GM10847 (cell line): ENCODE measurements around the gene MIA.

ENCODE experiments used
- POLR2A ChIP-seq: IDR thresholded peaks from 2 replicates; pipeline ENCODE4 v1.6.1; 2011; ENCODE audit not compliant: insufficient read length; ENCODE audit errors: extremely low read depth

Gene MIA

DNA sequence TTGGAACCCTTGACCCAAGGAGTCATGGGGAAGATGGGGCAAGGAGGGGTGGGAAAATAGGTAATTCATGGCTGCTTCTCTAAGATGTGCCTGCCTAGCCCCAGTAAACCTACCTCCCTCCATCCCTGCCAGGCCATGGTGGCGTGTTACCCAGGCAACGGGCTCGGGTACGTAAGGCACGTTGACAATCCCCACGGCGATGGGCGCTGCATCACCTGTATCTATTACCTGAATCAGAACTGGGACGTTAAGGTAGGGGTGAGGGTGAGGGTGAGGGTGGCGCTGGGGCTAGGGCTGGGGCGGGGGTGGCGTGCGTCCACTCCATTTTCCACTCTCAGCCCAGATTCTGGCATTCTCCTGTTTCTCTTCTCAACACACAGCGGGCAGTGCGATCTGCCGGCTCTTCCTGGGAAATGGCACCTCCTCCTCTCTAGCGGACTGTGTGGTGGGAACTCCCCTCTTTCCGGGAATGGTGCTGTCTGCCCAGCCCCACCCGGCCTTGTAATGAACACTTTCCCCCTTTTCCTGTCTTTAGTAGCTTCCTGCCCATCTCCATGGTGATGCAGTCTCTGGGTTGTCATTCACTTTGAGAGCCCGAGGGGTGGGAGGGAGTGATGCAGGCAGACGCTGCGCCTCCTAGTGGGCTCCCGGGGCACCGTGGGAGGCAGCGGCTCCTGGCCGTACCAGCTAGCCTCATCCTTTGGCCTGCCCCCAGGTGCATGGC lies 31.3 kb downstream of the MIA start:
- TF ChIP-seq POLR2A, result no peak

DNA sequence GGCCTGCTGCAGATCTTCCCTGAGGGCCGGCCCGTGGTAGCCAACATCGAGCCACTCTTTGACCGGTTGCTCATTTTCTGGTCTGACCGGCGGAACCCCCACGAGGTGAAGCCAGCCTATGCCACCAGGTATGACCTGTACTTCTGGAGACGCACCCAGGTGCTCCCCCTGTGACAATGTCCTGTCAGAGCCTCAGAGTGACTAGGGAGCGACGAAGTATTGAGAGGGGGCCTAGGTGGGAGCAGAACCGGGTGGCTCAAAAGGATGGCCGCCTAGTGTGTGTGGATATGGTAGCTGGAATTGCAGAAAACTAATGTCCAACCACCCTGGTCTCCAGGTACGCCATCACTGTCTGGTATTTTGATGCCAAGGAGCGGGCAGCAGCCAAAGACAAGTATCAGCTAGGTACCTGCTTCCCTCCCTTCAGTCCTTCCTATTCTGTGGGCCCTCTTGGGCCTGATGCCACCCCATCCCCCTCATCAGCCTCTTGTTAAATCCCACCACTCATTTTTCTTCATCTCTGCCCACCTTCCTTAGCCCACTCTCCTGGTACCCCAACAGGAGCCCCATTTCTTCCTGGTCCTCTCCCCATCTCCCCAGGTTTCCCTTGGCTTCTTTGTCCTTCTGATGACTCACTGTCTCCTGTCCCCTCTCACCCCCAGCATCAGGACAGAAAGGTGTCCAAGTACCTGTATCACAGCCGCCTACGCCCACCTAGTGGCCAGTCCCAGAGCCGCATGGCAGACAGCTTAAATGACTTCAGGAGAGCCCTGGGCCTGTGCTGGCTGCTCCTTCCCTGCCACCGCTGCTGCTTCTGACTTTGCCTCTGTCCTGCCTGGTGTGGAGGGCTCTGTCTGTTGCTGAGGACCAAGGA lies 32.1 kb downstream of the MIA start:
- TF ChIP-seq POLR2A, result no peak

DNA sequence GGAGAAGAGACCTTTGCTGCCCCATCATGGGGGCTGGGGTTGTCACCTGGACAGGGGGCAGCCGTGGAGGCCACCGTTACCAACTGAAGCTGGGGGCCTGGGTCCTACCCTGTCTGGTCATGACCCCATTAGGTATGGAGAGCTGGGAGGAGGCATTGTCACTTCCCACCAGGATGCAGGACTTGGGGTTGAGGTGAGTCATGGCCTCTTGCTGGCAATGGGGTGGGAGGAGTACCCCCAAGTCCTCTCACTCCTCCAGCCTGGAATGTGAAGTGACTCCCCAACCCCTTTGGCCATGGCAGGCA lies 32.7 kb downstream of the MIA start:
- no peak for TF ChIP-seq POLR2A

DNA sequence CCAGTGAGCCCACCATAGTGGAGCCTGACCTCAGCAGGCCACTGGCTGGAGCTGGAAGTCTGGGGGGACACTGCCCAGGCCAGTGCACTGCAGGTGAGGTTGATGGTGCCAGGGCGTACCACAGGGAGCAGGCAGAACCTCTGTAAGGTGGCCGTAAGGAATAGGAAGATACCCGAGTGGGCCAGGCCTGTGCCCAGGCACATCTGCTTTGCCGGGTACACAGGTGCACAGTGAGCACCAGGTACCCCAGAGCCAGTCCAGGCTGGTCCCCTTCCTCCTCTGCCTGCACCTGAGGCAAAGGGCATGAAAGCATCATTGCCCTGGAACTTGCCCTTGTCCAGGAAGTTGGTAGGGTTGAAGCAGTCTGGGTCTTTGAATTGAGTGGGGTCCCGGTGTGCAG lies 33.2 kb downstream of the MIA start:
- TF ChIP-seq POLR2A, result no peak

DNA sequence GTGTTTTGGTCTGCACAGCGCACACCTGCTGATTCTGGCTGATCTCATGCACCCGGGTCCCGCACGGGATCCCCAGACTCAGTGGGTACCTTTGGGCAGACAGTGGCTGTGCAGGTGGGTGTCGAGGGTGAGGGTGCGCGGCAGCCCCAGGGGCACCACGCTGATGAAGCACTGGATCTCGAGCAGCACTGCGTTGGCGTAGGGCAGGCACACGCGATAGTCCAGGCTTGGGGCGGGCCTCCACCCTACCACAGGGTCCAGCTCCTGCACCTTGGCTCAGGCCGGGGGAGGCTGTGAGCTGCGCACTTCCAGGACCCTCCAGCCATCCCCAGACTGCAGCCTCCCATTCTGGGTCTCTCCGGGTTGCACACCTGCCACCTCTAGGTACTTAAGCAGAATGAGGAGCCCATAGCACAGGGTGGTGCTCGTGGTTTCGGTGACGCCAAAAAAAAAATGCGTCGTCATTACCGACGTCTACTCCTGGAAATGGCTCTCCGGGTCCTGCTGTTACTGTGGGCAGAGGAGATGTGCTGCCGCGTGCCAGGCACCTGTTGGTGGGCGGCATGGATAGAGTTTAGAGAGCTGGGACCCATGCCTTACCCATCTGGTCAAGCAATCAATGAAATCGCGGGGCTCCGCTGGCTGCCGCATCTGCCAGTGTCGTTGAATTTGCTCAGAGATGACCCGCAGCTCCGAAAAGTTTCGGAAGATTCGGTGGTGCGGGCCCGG lies 34.2 kb downstream of the MIA start:
- no peak for TF ChIP-seq POLR2A

DNA sequence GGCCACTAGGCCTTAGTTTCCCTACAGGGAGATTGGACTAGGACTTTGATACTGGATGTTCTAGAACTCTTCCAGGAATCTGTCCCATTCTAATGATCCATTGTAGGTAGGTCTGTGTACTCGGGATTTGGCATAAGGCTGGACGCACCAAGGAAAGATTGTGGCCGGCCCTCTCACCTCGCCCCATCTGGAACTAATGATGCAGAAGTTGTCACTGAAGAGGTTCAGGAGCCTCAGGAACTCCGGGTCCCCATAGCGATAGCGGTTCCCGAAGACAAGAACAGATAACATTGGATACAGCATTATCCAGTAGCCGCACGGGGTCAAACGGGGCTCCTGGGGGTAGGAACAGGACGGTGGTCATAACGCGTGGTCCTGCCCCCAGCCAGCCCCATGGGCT lies 34.8 kb downstream of the MIA start:
- TF ChIP-seq POLR2A, result no peak

DNA sequence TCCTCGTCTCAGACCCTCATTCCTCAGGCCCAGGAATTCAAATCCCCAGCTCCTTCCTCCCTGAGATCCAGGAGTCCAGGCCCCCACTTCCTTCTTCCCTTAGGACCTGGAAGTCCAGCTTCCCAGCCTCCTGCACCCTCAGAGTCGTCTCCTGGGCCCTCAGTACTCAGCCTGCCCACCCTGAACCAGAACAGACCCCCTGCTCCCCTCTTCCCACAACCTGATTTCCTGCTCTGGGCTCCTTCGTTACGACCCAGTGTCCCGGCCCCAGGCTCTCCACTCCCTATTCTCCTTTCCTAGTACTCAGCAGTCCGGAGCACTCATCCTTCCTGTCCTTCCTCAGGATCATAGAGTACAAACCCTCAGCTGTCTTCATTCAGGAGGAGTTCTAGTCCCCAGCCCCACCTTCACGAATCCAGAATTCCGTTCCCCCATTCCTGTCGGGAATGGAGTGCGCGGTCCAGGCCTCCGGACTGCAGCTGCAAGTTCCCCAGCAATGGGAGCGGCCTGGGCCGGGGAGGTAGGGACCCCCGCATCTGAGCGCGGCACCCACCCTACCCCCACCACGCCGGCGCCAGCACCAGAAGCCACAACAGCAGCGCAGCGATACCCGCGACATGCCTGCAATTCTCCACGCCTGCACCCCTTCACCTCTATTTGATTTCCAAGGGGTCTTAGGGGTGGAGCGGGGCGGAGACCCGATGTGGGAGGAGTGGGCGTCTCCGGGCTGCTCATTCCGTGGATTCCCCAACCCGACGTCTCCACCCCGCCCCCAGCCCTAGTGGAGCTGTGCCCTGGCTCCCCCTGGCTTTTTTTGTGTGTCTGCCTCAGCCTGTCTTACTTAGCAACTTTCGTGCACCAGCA lies 36.4 kb downstream of the MIA start:
- no peak for TF ChIP-seq POLR2A

DNA sequence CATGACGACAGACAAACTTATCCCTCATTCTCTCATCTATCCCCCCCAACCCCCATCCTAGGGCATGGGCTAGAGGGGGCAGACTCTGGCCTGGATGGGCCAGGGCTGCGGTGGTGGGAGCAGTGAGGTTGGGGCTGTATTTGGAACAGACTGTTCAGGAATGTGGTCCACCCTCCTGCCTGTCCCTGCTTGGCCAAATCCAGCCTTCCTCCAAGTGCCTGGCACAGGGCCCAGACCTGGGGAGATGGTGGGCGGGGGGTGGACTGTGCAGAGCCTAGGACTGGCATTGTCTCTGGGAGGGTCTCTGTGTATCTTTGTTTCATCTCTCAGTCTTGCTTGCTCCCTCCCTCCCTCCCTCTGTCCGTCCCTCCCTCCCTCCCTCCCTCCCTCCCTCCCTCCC lies 37.9 kb downstream of the MIA start:
- no peak for TF ChIP-seq POLR2A

DNA sequence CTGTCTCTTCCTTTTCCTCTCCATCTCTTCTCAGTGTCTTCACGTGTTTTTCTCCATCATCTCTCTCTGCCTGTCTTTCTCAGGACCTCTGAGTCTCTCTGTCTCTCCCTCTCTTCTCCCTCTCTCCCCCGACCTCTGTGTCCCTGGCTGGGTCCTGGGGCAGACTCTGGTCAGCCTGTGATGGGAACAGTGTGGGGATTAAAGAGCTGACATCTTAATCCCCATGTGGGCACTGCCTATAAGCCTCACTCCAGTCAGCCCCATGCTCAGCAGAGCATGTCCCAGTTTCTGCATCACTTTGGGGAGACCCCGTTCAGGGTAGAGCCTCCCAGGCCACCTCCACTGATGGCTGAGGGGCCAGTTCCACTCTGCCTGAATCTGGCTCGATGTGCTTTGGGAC lies 39.9 kb downstream of the MIA start:
- no peak for TF ChIP-seq POLR2A

DNA sequence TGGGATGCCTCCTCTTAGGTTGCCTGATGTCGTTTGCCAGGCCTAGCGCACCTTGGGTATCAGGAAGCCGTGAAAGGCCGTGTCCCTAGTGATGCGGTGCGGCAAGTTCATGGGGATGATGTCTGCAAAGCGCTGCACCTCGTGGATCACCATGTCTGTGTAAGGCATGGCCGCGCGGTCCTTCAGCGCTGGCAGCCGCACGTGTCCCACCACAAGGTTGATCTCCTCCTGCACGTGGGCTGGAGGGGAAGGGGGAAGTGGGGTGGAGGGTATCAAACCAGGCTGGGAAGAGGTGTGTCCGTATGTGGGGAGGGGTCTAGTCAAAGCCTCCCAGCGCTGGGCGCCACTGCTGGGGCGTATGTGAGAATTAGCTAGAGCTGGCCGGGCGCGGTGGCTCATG lies 46.8 kb downstream of the MIA start:
- no peak for TF ChIP-seq POLR2A
